Adrenal gland (tissue), 5 donors: ENCODE measurements around the gene THADA.

Source experiments
- CTCF ChIP-seq, 6 experiments: fragments of 450-650 bp in 4 of 6; fragments of 200-600 bp in 2 of 6; sonication (generic) in 1 of 6; IDR thresholded peaks; 1 replicate in 5 of 6; 2 replicates in 1 of 6; pipeline versions ENCODE4 v1.5.1 to v1.8.0; 2016 to 2021; ENCODE audit warnings: antibody characterized with exemption in 6 of 6, mild to moderate bottlenecking in 2 of 6, moderate library complexity in 1 of 6
- POLR2A ChIP-seq, 2 donors: fragments of 450-650 bp; IDR thresholded peaks; one replicate each; pipeline ENCODE4 v1.6.1; 2017; ENCODE audit warnings: antibody characterized with exemption in 2 of 2, mild to moderate bottlenecking in 2 of 2, moderate library complexity in 1 of 2
- donor health status: DM: no; HTN: no; CAD: no.

- TF ChIP-seq CTCF (IDR thresholded peaks at IDR 0.05) (no peak), POLR2A (IDR thresholded peaks at IDR 0.05) (no peak)
Measured at GRCh38 chr2:43419876-43420275, 176.0 kb downstream of the THADA start.
